Right lobe of liver (tissue), 6 donors: ENCODE data around the gene PARVA. TPM values are rescaled to one million over a fixed set of nuclear protein-coding genes. Genes with fewer than 3 reads are reported as not detected.

ENCODE experiments used
- ATAC-seq, 4 donors: fragments of 200-7000 bp; cut with Tn5 transposase; one replicate each; pipeline ENCODE4 v1.9.1; 2020; ENCODE audit warnings: mild to moderate bottlenecking in 4 of 4, moderate library complexity in 4 of 4
- DNase-seq, 3 donors: peaks; one replicate each; pipeline ENCODE4 v3.0.0-alpha.2; 2020
- H3K27ac ChIP-seq, 3 donors: fragments of 200-600 bp; one replicate each; pipeline ENCODE4 v1.8.0; 2022
- H3K27me3 ChIP-seq, 2 donors: fragments of 200-600 bp; one replicate each; pipeline ENCODE4 v1.8.0; 2022
- H3K36me3 ChIP-seq, 4 donors: fragments of 200-600 bp; sonication (generic) in 1 of 4; one replicate each; pipeline versions ENCODE4 v1.5.1 to v1.8.0; 2017 to 2022; ENCODE audit warnings: control low read depth in 1 of 4
- H3K4me1 ChIP-seq, 4 donors: fragments of 200-600 bp; sonication (generic) in 1 of 4; one replicate each; pipeline versions ENCODE4 v1.5.1 to v1.8.0; 2017 to 2022; ENCODE audit warnings: control low read depth in 1 of 4
- H3K4me3 ChIP-seq, 3 donors: fragments of 200-600 bp; one replicate each; pipeline ENCODE4 v1.8.0; 2022
- H3K9me3 ChIP-seq, 4 donors: fragments of 200-600 bp; sonication (generic) in 1 of 4; one replicate each; pipeline versions ENCODE4 v1.5.1 to v1.8.0; 2017 to 2022; ENCODE audit warnings: control low read depth in 1 of 4
- POLR2A ChIP-seq: fragments of 450-650 bp; IDR thresholded peaks from one replicate; pipeline ENCODE4 v1.6.1; 2017; ENCODE audit warnings: antibody characterized with exemption, mild to moderate bottlenecking
- WGBS: methylation state at CpG from one replicate; pipeline ENCODE4 v1.1.6; 2018; ENCODE audit warnings: low coverage, low lambda C conversion rate; ENCODE audit not compliant: insufficient coverage; ENCODE audit errors: missing lambda C conversion rate; 5-methylcytosine and 5-hydroxymethylcytosine counted together
- intact Hi-C, 2 donors: fragments of 100-400 bp; cut with DNase I; formaldehyde crosslinking; loops; one replicate each; pipeline versions ENCODE4 v1.11.2 to v1.14.1; 2022
- total RNA-seq, 6 experiments: library from RNA; depleted of rRNA in 2 of 6; stranded (reverse); fragments of >200 nt in 2 of 6; fragmentation: NEBNext Ultra II Directional in 3 of 6; extraction: Animal tissue kit (Norgen Biotek cat#: 25700) in 3 of 6; gene quantifications; one replicate each; pipeline versions ENCODE4 v1.1.0 to v1.2.4, GENCODE V29; 2016 to 2023
- TF ChIP-seq, protein P1 (sequence below), 4 donors: fragments of 200-600 bp in 3 of 4; fragments of 450-650 bp in 1 of 4; IDR thresholded peaks; one replicate each; pipeline versions ENCODE4 v1.5.1 to v1.8.0; 2016 to 2022; ENCODE audit warnings: antibody characterized with exemption in 4 of 4, mild to moderate bottlenecking in 2 of 4
- donor health status: DM: no; HTN: yes; CAD: no.
- donor health status: DM: no; HTN: no; CAD: no.
- donor health status: DM: no; HTN: no; CAD: no.
- donor health status: DM: no; HTN: yes; CAD: no.
- donor health status: DM: no; HTN: yes; CAD: no.

Gene PARVA
- total RNA-seq, 6 experiments from 2014 or later, result 11.1 to 27.5 (median 21.8) TPM

- peaks cover 0 to 14% (median 5%) of the 10 kb centered on the region in 4 donors for H3K4me1 ChIP-seq
- H3K27ac ChIP-seq, result no peak overlapping the region
- DNase-seq (no peak), ATAC-seq (no peak)
- H3K4me3 ChIP-seq, result no peak overlapping the region
- no peaks in the 10 kb centered on the region for H3K27me3 ChIP-seq
- TF ChIP-seq POLR2A, result no peak
- TF ChIP-seq, protein P1, sequence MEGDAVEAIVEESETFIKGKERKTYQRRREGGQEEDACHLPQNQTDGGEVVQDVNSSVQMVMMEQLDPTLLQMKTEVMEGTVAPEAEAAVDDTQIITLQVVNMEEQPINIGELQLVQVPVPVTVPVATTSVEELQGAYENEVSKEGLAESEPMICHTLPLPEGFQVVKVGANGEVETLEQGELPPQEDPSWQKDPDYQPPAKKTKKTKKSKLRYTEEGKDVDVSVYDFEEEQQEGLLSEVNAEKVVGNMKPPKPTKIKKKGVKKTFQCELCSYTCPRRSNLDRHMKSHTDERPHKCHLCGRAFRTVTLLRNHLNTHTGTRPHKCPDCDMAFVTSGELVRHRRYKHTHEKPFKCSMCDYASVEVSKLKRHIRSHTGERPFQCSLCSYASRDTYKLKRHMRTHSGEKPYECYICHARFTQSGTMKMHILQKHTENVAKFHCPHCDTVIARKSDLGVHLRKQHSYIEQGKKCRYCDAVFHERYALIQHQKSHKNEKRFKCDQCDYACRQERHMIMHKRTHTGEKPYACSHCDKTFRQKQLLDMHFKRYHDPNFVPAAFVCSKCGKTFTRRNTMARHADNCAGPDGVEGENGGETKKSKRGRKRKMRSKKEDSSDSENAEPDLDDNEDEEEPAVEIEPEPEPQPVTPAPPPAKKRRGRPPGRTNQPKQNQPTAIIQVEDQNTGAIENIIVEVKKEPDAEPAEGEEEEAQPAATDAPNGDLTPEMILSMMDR (IDR thresholded peaks at IDR 0.05), result no peak
- H3K36me3 ChIP-seq, result no peaks in the 10 kb centered on the region
- intact Hi-C loops, result no loop called here
- no peaks in the 10 kb centered on the region for H3K9me3 ChIP-seq
- 70% methylated on average over 2 of the region's 3 CpGs for WGBS
Observed at GRCh38 chr11:12535321-12535720, 157.9 kb downstream of the PARVA start.

GRCh38 chr11:12536566-12536965, 159.2 kb downstream of the PARVA start:
- Histone ChIP-seq H3K9me3 (no peaks in the 10 kb centered on the region), H3K4me3 (no peak overlapping the region), H3K4me1 (peaks cover 0 to 13% (median 5%) of the 10 kb centered on the region in 4 donors), H3K27ac (no peak overlapping the region), H3K27me3 (no peaks in the 10 kb centered on the region), H3K36me3 (no peaks in the 10 kb centered on the region)
- intact Hi-C loops, result no loop called here
- ATAC-seq, result no peak
- no peak for TF ChIP-seq POLR2A
- TF ChIP-seq, protein P1 (IDR thresholded peaks at IDR 0.05), result no peak
- no peak for DNase-seq
- WGBS, result 88% methylated on average over 4 of the region's 6 CpGs

DNA sequence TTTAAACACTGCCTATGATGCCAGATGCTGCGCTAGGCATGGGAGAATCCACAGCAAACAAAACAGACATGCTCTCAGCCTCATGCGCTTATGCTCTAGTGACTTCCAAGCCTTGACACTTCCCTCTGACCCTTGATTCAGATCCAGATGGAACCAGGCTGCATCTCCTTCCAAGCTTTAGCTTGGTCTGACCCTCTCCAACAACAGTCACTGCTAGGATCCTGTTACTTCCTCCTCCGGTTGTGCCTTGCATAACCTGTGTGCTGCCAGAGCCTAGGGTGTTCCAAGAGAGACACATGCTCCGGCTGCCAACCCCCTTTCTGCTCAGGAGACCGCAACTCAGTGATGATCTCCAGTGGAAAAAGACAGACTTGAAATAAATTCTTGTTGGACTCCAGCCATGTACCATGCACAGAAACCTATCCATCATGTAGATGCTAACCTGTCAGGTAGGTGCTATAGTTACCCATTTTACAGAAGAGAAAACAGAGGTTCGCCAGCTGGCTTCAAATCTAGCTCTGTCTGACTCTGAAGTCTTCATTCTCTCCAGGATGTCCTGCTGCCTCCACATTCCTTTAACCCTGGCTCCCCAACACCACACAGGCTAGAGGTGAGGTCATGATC, 160.5 kb downstream of the PARVA start:
- peak in 3 of 4 donors; percentile 36 to 46 (median 45) for ATAC-seq
- 41% methylated on average over 6 of the region's 6 CpGs for WGBS
- DNase-seq, result no peak

GRCh38 chr11:12538889-12539421, 161.6 kb downstream of the PARVA start:
- peaks cover 0 to 13% (median 5%) of the 10 kb centered on the region in 4 donors for H3K4me1 ChIP-seq

More for the DNA sequence above, 160.5 kb downstream of the PARVA start:
- Histone ChIP-seq H3K4me3 (no peak overlapping the region), H3K27ac (no peak overlapping the region), H3K36me3 (no peaks in the 10 kb centered on the region), H3K27me3 (no peaks in the 10 kb centered on the region), H3K9me3 (no peaks in the 10 kb centered on the region), H3K4me1 (peaks cover 0 to 13% (median 5%) of the 10 kb centered on the region in 4 donors)
- TF ChIP-seq, protein P1 (IDR thresholded peaks at IDR 0.05), result no peak
- TF ChIP-seq POLR2A, result no peak
- intact Hi-C loops, result no loop called here

More at GRCh38 chr11:12538889-12539421, 161.6 kb downstream of the PARVA start:
- no peaks in the 10 kb centered on the region for H3K27me3 ChIP-seq
- ATAC-seq (no peak), DNase-seq (no peak)
- WGBS, result 78% methylated on average over 1 of the region's 3 CpGs
- intact Hi-C loops, result no loop called here
- no peaks in the 10 kb centered on the region for H3K9me3 ChIP-seq
- no peaks in the 10 kb centered on the region for H3K36me3 ChIP-seq
- no peak overlapping the region for H3K4me3 ChIP-seq
- no peak for TF ChIP-seq POLR2A
- TF ChIP-seq, protein P1 (IDR thresholded peaks at IDR 0.05), result no peak
- H3K27ac ChIP-seq, result no peak overlapping the region
